LNCaP clone FGC (cell line): Measurements from ENCODE around the gene NDUFB3.
"Not testable (repeated sequence)": the region's sequence is repeated elsewhere in the genome, so short reads cannot be mapped to it uniquely, and the experiment has no call there.

Source experiments
- DNase-seq: peaks from one replicate; pipeline ENCODE4 v3.0.0-alpha.2; 2011; ENCODE audit warnings: low read depth
- H3K4me3 ChIP-seq: 2 replicates; pipeline ENCODE4 v1.5.1; 2011; ENCODE audit warnings: mild to moderate bottlenecking, low read depth, low read length, control low read depth
- CTCF ChIP-seq: IDR thresholded peaks from 2 replicates; pipeline ENCODE4 v1.5.1; 2012; ENCODE audit warnings: mild to moderate bottlenecking; ENCODE audit not compliant: control insufficient read depth, insufficient read depth; ENCODE audit errors: extremely low read depth

Gene NDUFB3

GRCh38 chr2:201049455-201049854, 22.3 kb upstream of the NDUFB3 start:
- TF ChIP-seq CTCF = no peak
- H3K4me3 ChIP-seq = no peak overlapping the region
- no peak for DNase-seq

DNA sequence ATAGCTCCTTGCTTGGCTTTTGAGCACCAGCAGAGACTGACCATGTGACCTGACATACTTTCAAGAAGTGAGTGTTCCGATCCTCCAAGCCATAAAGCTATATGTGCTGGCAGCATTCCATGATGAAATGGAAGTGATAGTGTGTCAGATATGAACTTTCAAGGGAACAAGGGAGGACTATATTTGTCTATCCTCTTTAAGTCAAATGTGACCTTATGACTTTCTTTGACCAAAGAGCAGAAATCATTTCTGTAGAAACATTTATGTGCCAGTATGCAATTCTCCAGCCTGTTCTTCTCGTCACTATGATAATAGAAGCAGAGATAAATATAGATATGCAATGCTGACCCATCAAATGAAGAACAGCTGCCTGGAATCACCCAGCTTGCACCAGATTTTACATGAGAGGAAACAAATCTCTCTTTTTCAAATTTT, 14.7 kb upstream of the NDUFB3 start:
- peak; percentile 46 for DNase-seq
- no peak overlapping the region for H3K4me3 ChIP-seq
- no peak for TF ChIP-seq CTCF

- no peak for DNase-seq
- no peak for TF ChIP-seq CTCF
- H3K4me3 ChIP-seq = no peak overlapping the region
These were observed 14.0 kb upstream of the NDUFB3 start for GRCh38 chr2:201057715-201058248.

DNA sequence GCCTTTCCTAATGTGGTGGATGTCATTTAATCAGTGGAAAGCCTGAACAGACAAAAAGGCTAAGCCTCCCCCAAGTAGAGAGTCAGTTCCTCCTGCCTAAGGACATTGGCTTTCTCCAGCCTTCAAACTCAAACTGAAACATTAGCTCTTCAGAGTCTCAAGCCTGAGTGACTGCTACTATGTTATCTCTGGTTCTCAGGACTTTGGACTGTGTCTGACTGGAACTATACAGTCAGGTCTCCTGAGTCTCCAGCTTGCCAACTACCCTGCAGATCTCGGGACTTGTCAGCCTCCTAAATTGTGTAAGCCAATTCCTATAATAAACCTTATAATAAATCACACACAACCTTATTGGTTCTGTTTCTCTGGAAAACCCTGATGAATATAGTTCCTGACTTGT, 12.9 kb upstream of the NDUFB3 start:
- no peak overlapping the region for H3K4me3 ChIP-seq
- no peak for TF ChIP-seq CTCF
- no peak for DNase-seq

- no peak overlapping the region for H3K4me3 ChIP-seq
- DNase-seq = no peak
- no peak for TF ChIP-seq CTCF
These were observed 11.6 kb upstream of the NDUFB3 start for GRCh38 chr2:201059961-201060755.

DNA sequence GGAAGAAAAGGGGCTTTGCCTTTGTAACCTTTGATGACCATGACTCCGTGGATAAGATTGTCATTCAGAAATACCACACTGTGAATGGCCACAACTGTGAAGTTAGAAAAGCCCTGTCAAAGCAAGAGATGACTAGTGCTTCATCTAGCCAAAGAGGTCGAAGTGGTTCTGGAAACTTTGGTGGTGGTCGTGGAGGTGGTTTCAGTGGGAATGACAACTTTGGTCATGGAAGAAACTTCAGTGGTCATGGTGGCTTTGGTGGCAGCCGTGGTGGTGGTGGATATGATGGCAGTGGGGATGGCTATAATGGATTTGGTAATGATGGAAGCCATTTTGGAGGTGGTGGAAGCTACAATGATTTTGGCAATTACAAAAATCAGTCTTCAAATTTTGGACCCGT, 8.3 kb upstream of the NDUFB3 start:
- H3K4me3 ChIP-seq, DNase-seq: not testable (repeated sequence)

GRCh38 chr2:201064797-201065329, 6.9 kb upstream of the NDUFB3 start:
- TF ChIP-seq CTCF = no peak
- DNase-seq = no peak

More at GRCh38 chr2:201064797-201065329, 6.9 kb upstream of the NDUFB3 start:
- no peak overlapping the region for H3K4me3 ChIP-seq
